Stimulated activated CD4-positive, alpha-beta T cell treated with anti-CD3 and anti-CD28 coated beads, Interleukin-15, amount 100 ng/mL, for 48 hours (primary cell): Measurements from ENCODE around the gene CYB5R2.

Experiments
- DNase-seq, 2 donors: peaks; one replicate each; pipeline ENCODE4 v3.0.0-alpha.2; 2020; ENCODE audit warnings: low read depth in 2 of 2

The CYB5R2 gene

GRCh38 chr11:7637447-7638157 is 35.7 kb downstream of the CYB5R2 start:
- DNase-seq, result no peak

GRCh38 chr11:7636350-7636749 is 37.0 kb downstream of the CYB5R2 start:
- DNase-seq, result no peak

- no peak for DNase-seq
Observed at GRCh38 chr11:7635708-7636107, 37.6 kb downstream of the CYB5R2 start.

- DNase-seq, result no peak
Observed at GRCh38 chr11:7635137-7635536, 38.2 kb downstream of the CYB5R2 start.

- DNase-seq, result no peak
Observed at GRCh38 chr11:7632211-7632610, 41.1 kb downstream of the CYB5R2 start.

GRCh38 chr11:7630002-7630401 is 43.3 kb downstream of the CYB5R2 start:
- DNase-seq, result no peak

GRCh38 chr11:7628660-7629059 is 44.6 kb downstream of the CYB5R2 start:
- no peak for DNase-seq

- DNase-seq, result no peak
Observed at GRCh38 chr11:7622721-7623120, 50.6 kb downstream of the CYB5R2 start.

- no peak for DNase-seq
Observed at GRCh38 chr11:7621554-7621953, 51.7 kb downstream of the CYB5R2 start.

GRCh38 chr11:7621090-7621489 is 52.2 kb downstream of the CYB5R2 start:
- DNase-seq, result no peak

- DNase-seq, result no peak
Observed at GRCh38 chr11:7619322-7619721, 54.0 kb downstream of the CYB5R2 start.

- DNase-seq, result no peak
Observed at GRCh38 chr11:7617032-7617431, 56.3 kb downstream of the CYB5R2 start.
